ENCODE results near the gene GPR171.

GRCh38 chr3:151201051-151201730 lies 1.8 kb downstream of the GPR171 start:
- TF ChIP-seq CTCF (IDR thresholded peaks at IDR 0.05 in 4 of 5, conservative IDR thresholded peaks at IDR 0.05 in 1 of 5) (no peak), POLR2A (IDR thresholded peaks at IDR 0.05) (no peak)

Measured in gastrocnemius medialis (tissue), 4 donors.